Thymus (tissue), 11 donors: ENCODE data around the gene C12orf43. TPM values are rescaled to one million over a fixed set of nuclear protein-coding genes. Genes with fewer than 3 reads are reported as not detected.
"Not testable (repeated sequence)": the region's sequence is repeated elsewhere in the genome, so short reads cannot be mapped to it uniquely, and the experiment has no call there.

Experiments used
- DNase-seq, 9 donors: peaks; one replicate each; pipeline ENCODE4 v3.0.0-alpha.2; 2013; ENCODE audit warnings: low spot score in 9 of 9, low read depth in 6 of 9, missing footprints in 1 of 9
- H3K27ac ChIP-seq, 2 donors: one replicate each; pipeline ENCODE4 v1.5.1; 2013; ENCODE audit warnings: control low read depth in 1 of 2, low read depth in 1 of 2, low read length in 1 of 2, mild to moderate bottlenecking in 1 of 2, moderate library complexity in 1 of 2
- H3K27me3 ChIP-seq, 2 donors: one replicate each; pipeline ENCODE4 v1.5.1; 2013; ENCODE audit warnings: low read length in 1 of 2; ENCODE audit not compliant: control insufficient read depth in 2 of 2, insufficient read depth in 1 of 2
- H3K36me3 ChIP-seq, 2 donors: one replicate each; pipeline ENCODE4 v1.5.1; 2013; ENCODE audit warnings: low read length in 1 of 2, mild to moderate bottlenecking in 1 of 2, moderate library complexity in 1 of 2; ENCODE audit not compliant: control insufficient read depth in 2 of 2, insufficient read depth in 2 of 2
- H3K4me1 ChIP-seq, 2 donors: one replicate each; pipeline ENCODE4 v1.5.1; 2013; ENCODE audit warnings: low read length in 2 of 2; ENCODE audit not compliant: control insufficient read depth in 2 of 2, insufficient read depth in 2 of 2
- H3K4me3 ChIP-seq, 2 donors: one replicate each; pipeline ENCODE4 v1.5.1; 2013; ENCODE audit warnings: low read length in 2 of 2, control low read depth in 1 of 2, mild to moderate bottlenecking in 1 of 2
- H3K9me3 ChIP-seq, 2 donors: one replicate each; pipeline ENCODE4 v1.5.1; 2013; ENCODE audit warnings: low read length in 1 of 2, mild to moderate bottlenecking in 1 of 2; ENCODE audit not compliant: control insufficient read depth in 2 of 2, insufficient read depth in 1 of 2
- WGBS: extraction: QIAGEN DNeasy Blood & Tissue Kit; methylation state at CpG from one replicate; pipeline ENCODE4 v1.1.7; 2013; 5-methylcytosine and 5-hydroxymethylcytosine counted together
- polyA plus RNA-seq: library from polyadenylated mRNA; stranded (reverse); fragments of 200-250 nt; gene quantifications from one replicate; pipeline ENCODE4 v1.2.3, GENCODE V29; 2013
- total RNA-seq: library from RNA; stranded (reverse); fragments of 120-200 nt; gene quantifications from one replicate; pipeline ENCODE4 v1.2.4, GENCODE V29; 2013
- donor health status: healthy.

The C12orf43 gene
- total and polyA plus RNA-seq, 2 donors = 10.1 to 10.3 TPM

DNA sequence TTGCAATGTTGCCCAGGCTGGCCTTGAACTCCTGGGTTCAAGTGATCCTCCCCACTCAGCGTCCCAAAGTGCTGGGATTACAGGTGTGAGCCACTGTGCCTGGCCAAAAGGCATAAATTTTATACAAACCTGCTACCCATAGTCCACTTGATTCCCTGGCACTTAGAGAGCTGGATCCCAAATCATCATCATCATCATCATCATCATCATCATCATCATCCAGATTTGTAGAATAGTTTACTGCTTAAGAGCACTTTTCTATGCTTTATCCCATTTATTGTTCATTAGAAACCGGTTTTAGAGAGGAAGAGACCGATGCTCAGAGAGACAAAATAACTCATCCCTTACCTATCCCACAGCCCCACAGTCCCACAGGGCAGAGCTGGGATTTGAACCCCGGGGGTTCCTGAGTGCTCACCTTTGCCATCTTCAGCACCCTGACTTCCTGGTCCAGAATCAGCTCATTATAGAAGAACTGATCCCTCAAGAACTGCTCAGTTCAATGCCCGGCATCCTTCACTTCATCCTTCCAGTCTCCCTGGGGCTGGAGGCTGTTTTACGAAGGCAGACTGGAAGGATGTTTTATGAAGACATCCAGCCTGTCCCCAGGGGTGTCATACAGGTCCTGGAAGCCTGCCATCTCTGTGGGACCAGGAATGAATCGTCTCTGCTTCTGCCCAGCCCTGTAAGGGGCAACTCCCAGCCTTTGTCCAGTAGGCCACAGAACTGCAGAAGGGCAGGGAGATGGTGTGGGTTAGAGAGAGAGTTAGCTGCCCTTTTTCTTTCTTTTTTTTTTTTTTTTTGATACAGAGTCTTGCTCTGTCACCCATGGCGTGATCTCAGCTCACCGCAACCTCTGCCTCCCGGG lies 43.0 kb upstream of the C12orf43 start:
- Histone ChIP-seq H3K27ac (no peak overlapping the region), H3K4me3 (no peak overlapping the region)
- 95% methylated on average over 10 of the region's 10 CpGs for WGBS

DNA sequence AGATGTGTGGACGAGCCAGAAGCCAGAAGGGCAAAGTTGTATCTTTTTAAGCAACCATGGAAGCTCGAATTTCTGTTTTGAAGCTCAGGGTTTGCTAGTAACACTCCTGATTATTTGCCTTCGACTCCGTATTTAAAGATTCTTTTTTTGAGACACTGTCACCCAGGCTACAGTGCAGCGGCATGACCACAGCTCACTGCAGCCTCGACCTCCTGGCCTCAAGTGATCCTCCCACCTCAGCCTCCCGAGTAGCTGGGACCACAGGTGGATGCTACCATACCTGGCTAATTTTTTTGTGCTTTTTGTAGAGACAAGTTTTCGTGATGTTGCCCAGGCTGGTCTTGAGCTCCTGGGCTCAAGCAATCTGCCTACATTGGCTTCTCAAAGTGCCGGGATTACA lies 41.5 kb upstream of the C12orf43 start:
- WGBS = 87% methylated on average over 9 of the region's 9 CpGs
- DNase-seq = no peak

More for the DNA sequence above, 43.0 kb upstream of the C12orf43 start:
- Histone ChIP-seq H3K4me1 (peaks cover 5 to 16% of the 10 kb centered on the region in 2 donors), H3K27me3 (no peaks in the 10 kb centered on the region), H3K9me3 (no peaks in the 10 kb centered on the region), H3K36me3 (no peaks in the 10 kb centered on the region)
- DNase-seq = no peak

DNA sequence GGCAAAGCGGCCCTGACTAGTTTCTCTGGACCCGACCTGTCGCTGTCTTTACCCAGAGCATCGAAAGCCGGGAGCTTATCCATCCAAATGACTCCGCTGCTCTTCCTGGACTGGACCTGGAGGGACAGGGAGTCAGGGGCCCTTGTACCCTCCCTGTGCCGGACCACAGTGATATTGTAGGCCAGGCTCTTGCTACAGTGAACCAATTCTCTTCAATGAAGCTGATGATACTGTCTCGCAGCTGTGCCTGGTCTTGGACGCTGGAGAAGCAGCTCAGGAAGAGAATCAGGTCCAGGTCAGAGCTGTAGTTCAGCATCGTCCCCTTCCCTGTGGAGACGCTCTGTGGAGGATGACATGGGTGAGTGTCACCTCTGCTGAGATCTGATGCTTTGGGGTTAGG lies 37.4 kb upstream of the C12orf43 start:
- DNase-seq = no peak
- 98% methylated on average over 11 of the region's 11 CpGs for WGBS
- H3K4me1 ChIP-seq = no peaks in the 10 kb centered on the region
- no peaks in the 10 kb centered on the region for H3K9me3 ChIP-seq
- H3K36me3 ChIP-seq = no peaks in the 10 kb centered on the region
- no peak overlapping the region for H3K4me3 ChIP-seq
- H3K27ac ChIP-seq = no peak overlapping the region
- H3K27me3 ChIP-seq = no peaks in the 10 kb centered on the region

More for the DNA sequence above, 41.5 kb upstream of the C12orf43 start:
- Histone ChIP-seq H3K36me3 (no peaks in the 10 kb centered on the region), H3K9me3 (no peaks in the 10 kb centered on the region), H3K27me3 (no peaks in the 10 kb centered on the region), H3K4me1 (peaks cover 5 to 16% of the 10 kb centered on the region in 2 donors), H3K27ac (no peak overlapping the region), H3K4me3 (no peak overlapping the region)

DNA sequence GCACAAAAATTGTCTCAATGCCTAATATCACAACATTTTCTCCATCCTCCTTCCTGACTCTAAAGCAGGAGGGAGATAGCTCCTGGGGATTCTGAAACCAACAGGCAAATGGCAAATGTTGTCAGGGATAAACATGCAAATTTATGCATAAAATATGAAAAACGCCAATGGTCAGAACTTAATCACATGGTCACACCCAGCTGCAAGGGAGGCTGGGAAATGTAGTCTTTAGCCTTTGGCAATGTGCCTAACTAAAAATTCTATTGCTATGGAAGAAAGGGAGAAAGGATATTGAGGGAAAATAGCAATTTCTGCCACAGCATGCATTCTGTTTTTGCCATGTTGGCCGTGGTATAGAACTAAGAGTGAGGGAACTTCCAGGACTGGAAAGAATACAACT lies 34.4 kb upstream of the C12orf43 start:
- H3K4me3 ChIP-seq = no peak overlapping the region
- no peaks in the 10 kb centered on the region for H3K9me3 ChIP-seq
- H3K27me3 ChIP-seq = no peaks in the 10 kb centered on the region
- DNase-seq = no peak
- H3K36me3 ChIP-seq = no peaks in the 10 kb centered on the region
- no peaks in the 10 kb centered on the region for H3K4me1 ChIP-seq
- H3K27ac ChIP-seq = no peak overlapping the region
- WGBS = 91% methylated on average over 2 of the region's 2 CpGs

DNA sequence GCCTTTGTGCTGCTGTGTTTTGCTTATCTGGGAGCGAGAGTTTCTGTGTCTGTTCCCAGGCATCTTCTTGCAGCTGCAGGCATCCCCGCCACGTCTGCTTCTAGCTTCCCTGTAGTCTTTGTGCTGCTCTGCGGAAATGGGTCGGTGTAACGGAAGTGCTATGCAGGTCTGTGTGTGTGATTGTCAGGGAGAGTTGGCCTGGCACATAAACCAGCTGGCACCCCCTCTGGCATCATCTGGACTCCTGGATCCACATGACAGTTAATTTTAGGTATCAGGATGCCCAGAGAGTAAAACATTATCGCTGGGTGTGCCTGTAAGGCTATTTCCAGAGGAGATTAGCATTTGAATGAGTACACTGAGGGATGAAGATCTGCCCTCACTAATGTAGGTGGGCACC lies 32.2 kb upstream of the C12orf43 start:
- H3K27ac ChIP-seq = peak overlapping the region in 1 of 2 donors; percentile 7
- DNase-seq = peak in 2 of 9 donors; percentile 3 to 39
- H3K36me3 ChIP-seq = no peaks in the 10 kb centered on the region
- H3K4me1 ChIP-seq = no peaks in the 10 kb centered on the region
- no peaks in the 10 kb centered on the region for H3K27me3 ChIP-seq
- H3K9me3 ChIP-seq = no peaks in the 10 kb centered on the region
- 83% methylated on average over 7 of the region's 7 CpGs for WGBS
- H3K4me3 ChIP-seq = no peak overlapping the region

DNA sequence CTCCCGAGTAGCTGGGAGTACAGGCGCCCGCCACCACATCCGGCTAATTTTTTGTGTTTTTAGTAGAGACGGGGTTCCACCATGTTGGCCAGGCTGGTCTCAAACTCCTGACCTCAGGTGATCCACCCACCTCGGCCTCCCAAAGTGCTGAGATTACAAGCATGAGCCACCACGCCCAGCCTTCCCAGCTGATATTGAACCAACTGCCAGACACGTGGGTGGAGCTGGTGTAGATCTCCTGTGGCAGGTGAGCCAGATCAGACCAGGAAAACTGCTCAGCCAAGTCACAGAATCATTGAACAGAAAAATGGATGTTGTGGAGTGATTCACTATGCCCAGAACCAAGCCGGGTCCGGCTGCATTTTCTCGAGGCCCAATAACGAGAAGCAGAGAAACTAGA lies 31.1 kb upstream of the C12orf43 start:
- not testable (repeated sequence) for H3K9me3 ChIP-seq, DNase-seq, H3K27me3 ChIP-seq, H3K36me3 ChIP-seq, H3K4me1 ChIP-seq, H3K4me3 ChIP-seq, H3K27ac ChIP-seq
- WGBS = 97% methylated on average over 12 of the region's 12 CpGs

DNA sequence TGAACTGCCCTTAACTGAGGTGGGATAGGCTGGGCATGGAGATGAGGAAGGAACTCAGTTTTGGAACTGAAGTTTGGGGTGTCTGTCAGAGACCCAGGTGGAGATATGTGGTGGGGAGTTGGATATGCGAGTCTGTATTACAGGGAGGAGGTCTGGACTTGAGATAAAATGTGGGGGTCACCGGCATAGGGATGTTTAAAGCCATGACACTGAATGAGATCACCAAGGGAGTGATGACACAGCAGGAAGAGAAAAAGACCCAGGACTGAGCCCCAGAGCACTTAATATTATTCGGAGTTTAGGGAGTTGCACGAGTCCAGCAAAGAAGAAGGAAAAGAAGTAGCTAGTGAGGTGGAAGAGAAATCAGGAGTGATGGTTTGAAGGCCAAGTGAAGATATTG lies 26.8 kb upstream of the C12orf43 start:
- Histone ChIP-seq H3K9me3 (no peaks in the 10 kb centered on the region), H3K27ac (no peak overlapping the region), H3K4me1 (peaks cover 3 to 11% of the 10 kb centered on the region in 2 donors), H3K36me3 (no peaks in the 10 kb centered on the region), H3K4me3 (no peak overlapping the region), H3K27me3 (no peaks in the 10 kb centered on the region)
- no peak for DNase-seq
- WGBS = 94% methylated on average over 4 of the region's 4 CpGs

- Histone ChIP-seq H3K9me3 (no peaks in the 10 kb centered on the region), H3K27ac (peak within 1 kb of the TSS in 1 of 2 donors; percentile 37), H3K27me3 (no peaks in the 10 kb centered on the region), H3K4me1 (peaks cover 3 to 23% of the 10 kb centered on the region in 2 donors), H3K4me3 (peak within 1 kb of the TSS; percentile 42 to 47), H3K36me3 (no peaks in the 10 kb centered on the region)
- DNase-seq = peak in 4 of 9 donors; percentile 14 to 59 (median 22)
- WGBS = 23% methylated on average over 13 of the region's 13 CpGs
These were observed 22.8 kb upstream of the C12orf43 start, which contains the start of gene OASL for GRCh38 chr12:121038861-121039668. Gene OASL, minus strand, starts transcription at chr12:121039246. Its CDS starts 275 bp downstream, at chr12:121038971.

- Histone ChIP-seq H3K4me1 (peaks cover 3 to 29% of the 10 kb centered on the region in 2 donors), H3K36me3 (no peaks in the 10 kb centered on the region), H3K27ac (no peak overlapping the region), H3K4me3 (no peak overlapping the region), H3K27me3 (no peaks in the 10 kb centered on the region), H3K9me3 (no peaks in the 10 kb centered on the region)
- DNase-seq = no peak
- 91% methylated on average over 6 of the region's 6 CpGs for WGBS
These were observed 20.6 kb upstream of the C12orf43 start for GRCh38 chr12:121036810-121037326.
